OCI-LY1 (cell line): ENCODE results near the gene COL19A1.

Source experiments
- EZH2 ChIP-seq: fragments of 200-600 bp; sonication (generic), shearing (Covaris generic); IDR thresholded peaks from 2 replicates; pipeline ENCODE4 v1.8.0; 2017; ENCODE audit warnings: borderline replicate concordance, mixed run types, mild to moderate bottlenecking, antibody characterized with exemption, low read length, moderate library complexity, mixed read lengths
- TF ChIP-seq, protein P1 (sequence below): fragments of 200-600 bp; sonication (generic), shearing (Covaris generic); IDR thresholded peaks from 2 replicates; pipeline ENCODE4 v1.5.1; 2017; ENCODE audit warnings: mild to moderate bottlenecking, antibody characterized with exemption, low read length, moderate library complexity, mixed read lengths

DNA sequence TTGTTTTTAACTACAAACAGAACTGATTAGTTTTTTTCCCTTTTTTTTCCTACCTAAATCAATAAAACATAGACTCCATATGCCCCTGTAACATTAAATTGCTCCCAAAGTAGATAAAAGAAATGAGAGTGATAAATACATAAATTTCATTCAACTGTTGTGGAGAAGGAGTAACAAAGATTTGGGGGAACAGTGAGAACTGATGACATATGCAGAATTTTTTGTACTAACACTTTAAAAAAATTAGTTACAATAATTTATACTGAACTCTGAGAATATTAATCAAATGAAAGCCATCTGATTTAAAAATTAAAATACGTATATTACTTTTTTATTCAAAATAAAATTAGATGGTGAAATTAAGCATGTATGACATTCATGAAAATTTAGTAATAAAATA, 195.7 kb downstream of the COL19A1 start:
- TF ChIP-seq, protein P1, sequence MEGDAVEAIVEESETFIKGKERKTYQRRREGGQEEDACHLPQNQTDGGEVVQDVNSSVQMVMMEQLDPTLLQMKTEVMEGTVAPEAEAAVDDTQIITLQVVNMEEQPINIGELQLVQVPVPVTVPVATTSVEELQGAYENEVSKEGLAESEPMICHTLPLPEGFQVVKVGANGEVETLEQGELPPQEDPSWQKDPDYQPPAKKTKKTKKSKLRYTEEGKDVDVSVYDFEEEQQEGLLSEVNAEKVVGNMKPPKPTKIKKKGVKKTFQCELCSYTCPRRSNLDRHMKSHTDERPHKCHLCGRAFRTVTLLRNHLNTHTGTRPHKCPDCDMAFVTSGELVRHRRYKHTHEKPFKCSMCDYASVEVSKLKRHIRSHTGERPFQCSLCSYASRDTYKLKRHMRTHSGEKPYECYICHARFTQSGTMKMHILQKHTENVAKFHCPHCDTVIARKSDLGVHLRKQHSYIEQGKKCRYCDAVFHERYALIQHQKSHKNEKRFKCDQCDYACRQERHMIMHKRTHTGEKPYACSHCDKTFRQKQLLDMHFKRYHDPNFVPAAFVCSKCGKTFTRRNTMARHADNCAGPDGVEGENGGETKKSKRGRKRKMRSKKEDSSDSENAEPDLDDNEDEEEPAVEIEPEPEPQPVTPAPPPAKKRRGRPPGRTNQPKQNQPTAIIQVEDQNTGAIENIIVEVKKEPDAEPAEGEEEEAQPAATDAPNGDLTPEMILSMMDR = no peak
- no peak for TF ChIP-seq EZH2
